Common myeloid progenitor, CD34-positive (primary cell): ENCODE measurements around the gene NDUFS6.

Experiments used
- CTCF ChIA-PET: fragments of 350-600 bp; sonication (Branson Sonifier 250); formaldehyde crosslinking; loops from one replicate; lab custom pipeline; 2021; ENCODE audit warnings: antibody characterized with exemption; lab: Charles Lee
- POLR2A ChIA-PET: fragments of 350-600 bp; sonication (Branson Sonifier 250); formaldehyde crosslinking; loops from one replicate; lab custom pipeline; 2021; ENCODE audit warnings: antibody characterized with exemption; lab: Charles Lee
- DNase-seq, 3 donors: peaks; one replicate each; pipeline versions ENCODE4 v3.0.0 to v3.0.0-alpha.2; 2013
- H3K27ac ChIP-seq, 2 experiments: 1 replicate in 1 of 2; 2 replicates in 1 of 2; pipeline ENCODE4 v1.7.0; 2013; ENCODE audit warnings: inconsistent platforms in 2 of 2, low read length in 2 of 2, mild to moderate bottlenecking in 2 of 2, low read depth in 1 of 2, moderate library complexity in 1 of 2; ENCODE audit not compliant: severe bottlenecking in 2 of 2, insufficient read depth in 1 of 2, poor library complexity in 1 of 2
- H3K27me3 ChIP-seq, 5 experiments: replicated peaks in 2 of 5; 1 replicate in 3 of 5; 2 replicates in 2 of 5; pipeline versions ENCODE4 v1.6.1 to v1.7.0; 2013; ENCODE audit warnings: low read length in 4 of 5, mild to moderate bottlenecking in 2 of 5, moderate library complexity in 2 of 5, inconsistent platforms in 1 of 5; ENCODE audit not compliant: insufficient read depth in 5 of 5, control insufficient read depth in 4 of 5
- H3K36me3 ChIP-seq, 4 experiments: 1 replicate in 2 of 4; 2 replicates in 2 of 4; pipeline versions ENCODE4 v1.6.1 to v1.7.0; 2013; ENCODE audit warnings: low read length in 3 of 4, control low read depth in 1 of 4, mild to moderate bottlenecking in 1 of 4; ENCODE audit not compliant: control insufficient read depth in 4 of 4, insufficient read depth in 4 of 4
- H3K4me1 ChIP-seq, 4 experiments: 1 replicate in 3 of 4; 2 replicates in 1 of 4; pipeline versions ENCODE4 v1.6.1 to v1.7.1; 2013; ENCODE audit warnings: low read length in 3 of 4, mild to moderate bottlenecking in 3 of 4, control low read depth in 1 of 4, inconsistent platforms in 1 of 4, moderate library complexity in 1 of 4; ENCODE audit not compliant: control insufficient read depth in 4 of 4, insufficient read depth in 4 of 4; ENCODE audit errors: control extremely low read depth in 1 of 4
- H3K4me3 ChIP-seq, 7 experiments: 1 replicate in 4 of 7; 2 replicates in 3 of 7; pipeline versions ENCODE4 v1.5.1 to v1.7.0; 2013; ENCODE audit warnings: mild to moderate bottlenecking in 7 of 7, low read length in 6 of 7, moderate library complexity in 6 of 7, inconsistent platforms in 2 of 7, low read depth in 2 of 7, control low read depth in 1 of 7; ENCODE audit not compliant: insufficient read depth in 4 of 7, control insufficient read depth in 1 of 7; ENCODE audit errors: extremely low read depth in 1 of 7
- H3K9me3 ChIP-seq, 5 experiments: 1 replicate in 4 of 5; 2 replicates in 1 of 5; pipeline versions ENCODE4 v1.6.1 to v1.7.1; 2013; ENCODE audit warnings: low read length in 4 of 5, mild to moderate bottlenecking in 2 of 5, inconsistent platforms in 1 of 5, low read depth in 1 of 5, moderate library complexity in 1 of 5; ENCODE audit not compliant: control insufficient read depth in 4 of 5, insufficient read depth in 2 of 5; ENCODE audit errors: control extremely low read depth in 1 of 5
- WGBS: methylation state at CpG from one replicate; pipeline ENCODE4 v1.1.5; 2013; ENCODE audit not compliant: insufficient coverage; 5-methylcytosine and 5-hydroxymethylcytosine counted together

Gene NDUFS6

GRCh38 chr5:1756481-1756880 is 44.7 kb upstream of the NDUFS6 start:
- ChIA-PET CTCF (no interaction called here), POLR2A (no interaction called here)
- H3K4me1 ChIP-seq, result peaks cover 0 to 2% (median 0%) of the 10 kb centered on the region in 4 experiments
- no peaks in the 10 kb centered on the region for H3K36me3 ChIP-seq
- H3K4me3 ChIP-seq, result no peak overlapping the region
- no peak overlapping the region for H3K27ac ChIP-seq
- H3K27me3 ChIP-seq, result peaks cover 0 to 37% (median 6%) of the 10 kb centered on the region in 5 experiments
- DNase-seq, result no peak
- H3K9me3 ChIP-seq, result peaks cover 0 to 4% (median 0%) of the 10 kb centered on the region in 5 experiments
- 52% methylated on average over 4 of the region's 11 CpGs for WGBS

- H3K27ac ChIP-seq, result no peak overlapping the region
- 96% methylated on average over 9 of the region's 10 CpGs for WGBS
- no peak for DNase-seq
- POLR2A ChIA-PET, result no interaction called here
- H3K4me3 ChIP-seq, result no peak overlapping the region
- peaks cover 0 to 36% (median 4%) of the 10 kb centered on the region in 5 experiments for H3K27me3 ChIP-seq
- H3K4me1 ChIP-seq, result peaks cover 0 to 2% (median 0%) of the 10 kb centered on the region in 4 experiments
- CTCF ChIA-PET, result interaction anchor here (1.1 kb wide), 1 partner anchor 16 kb away, joined by 3 read pairs; no protein-coding TSS in a partner anchor
- no peaks in the 10 kb centered on the region for H3K36me3 ChIP-seq
- peaks cover 0 to 4% (median 0%) of the 10 kb centered on the region in 5 experiments for H3K9me3 ChIP-seq
Measured at GRCh38 chr5:1757511-1757910, 43.7 kb upstream of the NDUFS6 start.

DNA sequence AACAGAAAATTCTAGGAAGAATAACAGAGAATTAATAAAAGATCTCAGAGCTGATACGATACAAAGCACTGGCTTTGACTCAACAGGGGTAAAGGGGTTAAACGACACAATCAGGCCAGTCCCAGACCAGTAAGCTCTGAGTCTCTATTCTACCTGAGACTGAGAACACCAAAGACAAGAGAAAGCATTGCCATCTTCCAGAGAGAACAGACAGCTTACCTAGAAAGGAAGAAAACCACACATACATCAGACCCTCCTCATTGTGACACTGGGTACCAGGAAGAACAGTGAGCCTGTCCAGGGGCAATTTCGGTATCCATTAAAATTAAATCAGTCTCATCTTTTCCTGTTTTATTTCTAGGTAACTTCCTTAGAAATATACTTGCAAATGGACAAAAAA is 42.6 kb upstream of the NDUFS6 start:
- H3K36me3 ChIP-seq, result no peaks in the 10 kb centered on the region
- ChIA-PET POLR2A (no interaction called here), CTCF (no interaction called here)
- H3K4me3 ChIP-seq, result no peak overlapping the region
- 88% methylated on average over 2 of the region's 3 CpGs for WGBS
- DNase-seq, result no peak
- H3K9me3 ChIP-seq, result peaks cover 0 to 4% (median 0%) of the 10 kb centered on the region in 5 experiments
- H3K4me1 ChIP-seq, result peaks cover 0 to 2% (median 0%) of the 10 kb centered on the region in 4 experiments
- H3K27me3 ChIP-seq, result peaks cover 0 to 42% (median 11%) of the 10 kb centered on the region in 5 experiments
- H3K27ac ChIP-seq, result no peak overlapping the region

DNA sequence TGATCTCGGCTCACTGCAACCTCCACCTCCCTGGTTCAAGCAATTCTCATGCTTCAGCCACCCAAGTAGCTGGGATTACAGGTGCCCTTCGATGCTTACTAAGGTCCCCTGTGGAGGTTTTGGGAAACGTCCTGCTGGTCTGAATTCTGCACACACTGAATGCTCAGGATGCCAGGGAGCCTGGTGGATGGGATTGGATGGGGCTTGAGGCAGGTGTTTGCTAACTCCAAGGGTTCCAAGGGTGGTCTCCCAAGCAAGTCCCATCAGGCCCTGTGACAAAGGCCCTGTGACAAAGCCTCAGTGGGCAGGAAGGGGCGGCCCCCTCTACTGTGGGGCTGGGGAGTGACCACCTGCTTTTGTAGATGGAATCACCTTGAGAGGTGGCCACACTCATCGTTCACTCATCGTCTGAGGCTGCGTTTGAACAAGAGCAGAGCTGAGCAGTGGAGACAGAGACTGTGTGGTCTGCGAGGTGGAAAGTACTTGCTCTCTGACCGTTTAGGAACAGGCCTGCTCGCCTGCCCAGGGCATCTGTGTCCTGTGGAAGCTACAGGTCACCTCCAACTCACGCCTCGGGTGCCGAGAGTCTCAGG is 41.7 kb upstream of the NDUFS6 start:
- Histone ChIP-seq H3K36me3 (no peaks in the 10 kb centered on the region), H3K27me3 (peaks cover 0 to 50% (median 15%) of the 10 kb centered on the region in 5 experiments), H3K27ac (no peak overlapping the region), H3K4me3 (no peak overlapping the region), H3K4me1 (peaks cover 0 to 2% (median 0%) of the 10 kb centered on the region in 4 experiments), H3K9me3 (peaks cover 0 to 4% (median 0%) of the 10 kb centered on the region in 5 experiments)
- DNase-seq, result no peak
- ChIA-PET CTCF (no interaction called here), POLR2A (no interaction called here)
- WGBS, result 94% methylated on average over 9 of the region's 13 CpGs

DNA sequence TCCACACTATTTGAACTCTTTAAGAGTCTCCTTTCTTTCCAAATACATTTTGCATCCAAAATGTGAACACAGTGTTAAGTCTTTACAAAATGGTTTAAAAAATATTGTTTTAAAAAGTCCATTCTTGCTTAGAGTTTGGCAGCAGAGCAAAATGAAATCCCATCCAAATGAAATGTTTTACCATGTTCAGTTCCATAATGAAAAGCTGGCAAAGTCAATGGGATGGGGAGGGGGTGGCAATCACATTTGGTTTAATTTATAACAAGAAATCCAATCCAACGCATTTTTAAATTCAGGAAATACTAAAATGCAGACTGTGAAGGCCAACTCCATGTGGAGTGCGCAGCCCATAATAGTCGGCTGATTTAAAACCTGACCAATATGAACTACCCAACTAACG is 41.0 kb upstream of the NDUFS6 start:
- peaks cover 0 to 2% (median 0%) of the 10 kb centered on the region in 4 experiments for H3K4me1 ChIP-seq
- H3K9me3 ChIP-seq, result peaks cover 0 to 4% (median 0%) of the 10 kb centered on the region in 5 experiments
- POLR2A ChIA-PET, result no interaction called here
- DNase-seq, result no peak
- H3K36me3 ChIP-seq, result no peaks in the 10 kb centered on the region
- CTCF ChIA-PET, result no interaction called here
- no peak overlapping the region for H3K4me3 ChIP-seq
- no CpG with 5 or more reads among the region's 4 CpGs for WGBS
- H3K27ac ChIP-seq, result no peak overlapping the region
- peaks cover 0 to 57% (median 15%) of the 10 kb centered on the region in 5 experiments for H3K27me3 ChIP-seq

- WGBS, result 88% methylated on average over 27 of the region's 28 CpGs
- POLR2A ChIA-PET, result no interaction called here
- no peaks in the 10 kb centered on the region for H3K36me3 ChIP-seq
- CTCF ChIA-PET, result no interaction called here
- peaks cover 0 to 2% (median 0%) of the 10 kb centered on the region in 4 experiments for H3K4me1 ChIP-seq
- peaks cover 0 to 7% (median 0%) of the 10 kb centered on the region in 5 experiments for H3K9me3 ChIP-seq
- no peak overlapping the region for H3K4me3 ChIP-seq
- peaks cover 0 to 54% (median 15%) of the 10 kb centered on the region in 5 experiments for H3K27me3 ChIP-seq
- no peak for DNase-seq
- H3K27ac ChIP-seq, result no peak overlapping the region
Measured at GRCh38 chr5:1760656-1761452, 40.4 kb upstream of the NDUFS6 start.

- WGBS, result 89% methylated on average over 8 of the region's 11 CpGs
- no peak for DNase-seq
- ChIA-PET CTCF (no interaction called here), POLR2A (no interaction called here)
- H3K9me3 ChIP-seq, result peaks cover 0 to 7% (median 0%) of the 10 kb centered on the region in 5 experiments
- peaks cover 0 to under 1% (median 0%) of the 10 kb centered on the region in 4 experiments for H3K4me1 ChIP-seq
- H3K4me3 ChIP-seq, result no peak overlapping the region
- H3K27ac ChIP-seq, result no peak overlapping the region
- H3K27me3 ChIP-seq, result peaks cover 0 to 54% (median 15%) of the 10 kb centered on the region in 5 experiments
- H3K36me3 ChIP-seq, result no peaks in the 10 kb centered on the region
Measured at GRCh38 chr5:1761453-1761755, 39.8 kb upstream of the NDUFS6 start.
